ENCODE results near the gene KIAA1549.

Gene KIAA1549

DNA sequence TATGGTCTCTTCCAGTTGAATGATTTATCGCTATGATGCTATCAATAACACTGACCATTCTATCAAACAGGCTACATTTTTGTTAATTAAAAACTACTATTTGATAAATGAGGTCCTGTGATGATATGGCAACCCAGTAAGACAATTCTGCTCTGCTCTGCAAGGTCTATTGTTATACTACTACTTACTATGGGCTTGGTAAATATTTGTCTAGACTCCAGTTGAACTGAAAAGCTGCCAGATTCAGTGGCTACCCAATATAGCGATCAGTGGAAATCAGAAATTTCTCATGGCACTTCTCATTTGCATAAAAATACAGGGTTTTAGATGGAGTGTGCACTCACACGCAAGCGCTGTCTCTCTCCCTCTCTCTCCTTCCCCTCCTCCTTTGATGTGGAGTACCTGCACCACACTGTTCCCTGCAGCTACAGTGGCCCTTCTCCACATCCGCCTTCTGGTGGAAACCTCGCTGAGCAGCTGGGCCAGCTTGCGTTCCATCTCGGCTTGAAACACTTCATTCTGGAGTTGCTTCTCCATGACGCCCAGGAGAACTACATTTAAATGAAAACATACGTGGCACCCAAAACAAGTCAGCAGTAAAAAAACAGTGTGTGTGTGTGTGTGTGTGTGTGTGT is 77.9 kb downstream of the KIAA1549 start:
- DNase-seq: peak; percentile 76

DNA sequence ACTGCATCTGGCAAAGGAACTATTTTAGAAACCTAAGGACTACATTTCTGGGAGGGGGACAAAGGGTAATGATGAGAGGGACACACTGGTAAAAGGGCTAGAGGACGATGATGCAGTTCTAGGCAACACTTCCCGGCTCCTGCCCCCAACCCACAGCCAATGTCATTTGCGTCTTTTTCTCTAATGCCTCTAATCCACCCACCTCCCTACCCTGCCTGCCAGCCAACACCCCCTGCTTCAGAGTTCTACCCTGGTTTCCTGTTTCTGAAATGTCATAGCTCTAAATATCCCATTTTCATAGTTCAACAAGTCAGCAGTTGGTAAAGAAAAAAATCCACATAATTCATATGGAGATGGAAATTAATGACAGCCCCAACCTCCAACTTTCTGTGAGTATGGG is 79.0 kb downstream of the KIAA1549 start:
- DNase-seq: no peak

DNA sequence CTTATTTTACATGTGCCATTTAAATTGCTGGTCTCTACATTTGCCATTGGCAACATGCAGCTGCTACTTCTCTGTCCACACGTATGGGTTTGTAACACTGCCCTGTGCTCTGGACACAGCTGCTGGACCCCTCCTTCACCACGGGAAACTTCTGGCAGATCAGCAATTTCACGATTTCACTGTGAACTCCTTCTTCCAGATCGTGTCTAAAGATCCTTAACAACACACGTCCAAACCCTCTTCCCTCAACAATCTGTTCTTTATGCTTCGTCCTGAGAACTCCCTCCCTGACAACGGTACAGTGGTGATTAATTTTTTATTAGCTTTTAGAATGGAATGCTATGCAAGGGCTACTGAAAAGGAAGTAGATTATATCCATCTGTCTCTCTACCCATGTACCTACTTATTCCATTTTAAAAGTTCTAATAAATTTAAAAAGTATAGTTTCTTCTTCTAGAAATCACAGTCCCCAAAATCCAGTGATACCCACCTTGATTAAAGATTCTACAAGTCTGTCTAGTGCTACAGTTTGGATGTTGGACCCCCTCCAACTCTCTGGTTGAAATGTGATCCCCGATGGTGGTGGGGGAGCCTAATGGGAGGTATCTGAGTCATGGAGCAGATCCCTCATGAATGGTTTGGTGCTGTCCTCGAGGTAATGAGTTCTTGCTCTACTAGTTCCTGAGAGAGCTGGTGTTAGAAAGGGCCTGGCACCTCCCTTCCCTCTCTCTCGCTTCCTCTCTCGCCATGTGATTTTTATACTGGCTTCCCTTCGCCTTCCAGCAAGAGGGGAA is 81.0 kb downstream of the KIAA1549 start:
- DNase-seq: no peak

DNA sequence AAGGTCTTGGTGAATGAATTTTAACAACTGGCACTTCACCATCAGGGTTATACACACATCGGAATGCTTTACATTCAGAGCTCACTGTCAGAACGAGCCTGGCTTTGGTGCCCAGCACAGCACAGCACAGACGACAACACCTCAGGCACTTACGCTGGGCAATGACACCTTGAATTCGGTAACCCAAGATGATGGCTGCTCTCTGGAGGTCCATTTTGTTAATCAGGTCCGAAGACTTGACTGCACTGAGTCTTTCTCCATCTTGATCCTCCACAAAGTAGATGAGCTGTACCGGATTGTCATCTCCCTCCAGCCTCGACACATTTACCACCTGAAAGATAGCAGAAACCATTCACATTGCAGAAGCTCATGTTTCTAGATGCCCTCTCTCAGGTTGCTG is 82.4 kb downstream of the KIAA1549 start:
- no peak for DNase-seq

DNA sequence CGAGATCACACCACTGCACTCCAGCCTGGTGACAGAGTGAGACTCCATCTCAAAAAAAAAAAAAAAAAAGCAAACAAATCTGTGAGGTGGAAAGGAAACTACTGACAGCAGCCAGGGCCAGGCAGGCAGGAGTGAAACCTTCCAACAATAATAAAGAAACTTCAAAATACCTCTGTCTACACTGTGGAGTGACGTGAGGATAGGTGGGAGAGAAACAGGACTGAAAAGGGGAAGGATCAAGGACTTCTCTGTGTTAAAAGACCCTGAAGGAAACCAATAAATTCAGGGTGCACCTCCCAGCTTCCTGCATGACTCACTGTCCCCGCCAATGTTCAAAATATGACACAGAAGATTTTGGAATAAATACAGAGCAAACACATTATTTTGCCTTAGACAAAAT is 82.9 kb downstream of the KIAA1549 start:
- no peak for DNase-seq

DNA sequence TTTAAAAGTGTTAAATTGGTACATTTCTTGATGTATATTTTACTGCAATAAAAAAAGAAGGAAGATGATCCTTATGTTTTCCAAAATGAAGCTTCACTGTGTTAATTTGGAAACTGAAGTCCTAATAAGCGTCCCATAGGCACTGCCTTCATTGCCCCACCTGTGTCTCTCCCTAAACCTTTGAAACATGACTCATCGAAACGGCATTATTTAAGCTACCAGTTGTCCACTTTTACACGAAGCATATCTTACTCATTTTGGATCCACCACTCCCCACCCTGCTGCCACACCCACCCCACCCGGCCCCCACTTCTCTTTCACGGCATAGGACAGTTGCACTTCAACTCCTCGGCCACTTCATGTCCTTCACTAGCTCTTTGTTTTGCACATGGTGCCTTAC is 85.5 kb downstream of the KIAA1549 start:
- DNase-seq: no peak

DNA sequence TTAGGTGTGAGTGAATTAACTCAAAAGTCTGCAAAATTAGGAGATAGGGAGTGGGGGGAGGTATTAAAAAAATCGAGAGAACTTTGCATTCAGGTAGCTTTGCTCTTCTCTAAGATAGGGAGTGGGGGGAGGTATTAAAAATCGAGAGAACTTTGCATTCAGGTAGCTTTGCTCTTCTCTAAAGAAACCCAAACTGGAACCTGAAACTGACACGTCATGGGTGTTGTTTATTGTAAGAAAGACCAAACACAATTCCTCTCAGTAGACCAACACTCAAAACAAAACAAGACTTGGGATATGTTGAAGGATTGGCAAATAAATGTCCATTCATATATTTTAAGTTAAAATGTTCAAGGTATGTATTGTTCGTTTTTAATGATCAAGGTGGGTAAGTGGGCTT is 87.9 kb downstream of the KIAA1549 start:
- DNase-seq: no peak

DNA sequence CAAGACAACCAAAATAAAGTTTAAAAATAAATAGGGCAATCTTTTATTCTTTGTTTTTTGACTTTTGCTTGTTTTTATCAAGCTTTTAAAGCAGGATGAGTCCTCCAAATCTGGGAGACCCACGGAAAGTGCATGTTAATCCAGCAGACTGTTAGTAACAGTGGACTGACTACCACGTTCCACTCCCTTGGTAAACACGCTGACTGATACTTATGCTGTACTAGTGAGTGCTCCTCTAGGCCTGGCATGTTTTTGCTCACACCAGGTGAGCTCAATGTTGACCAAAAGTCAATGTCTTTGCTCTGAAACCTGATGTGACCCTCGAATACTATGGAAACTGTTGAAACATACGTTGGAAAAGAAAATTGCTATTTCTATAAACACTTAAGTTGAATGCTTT is 88.4 kb downstream of the KIAA1549 start:
- DNase-seq: no peak

DNA sequence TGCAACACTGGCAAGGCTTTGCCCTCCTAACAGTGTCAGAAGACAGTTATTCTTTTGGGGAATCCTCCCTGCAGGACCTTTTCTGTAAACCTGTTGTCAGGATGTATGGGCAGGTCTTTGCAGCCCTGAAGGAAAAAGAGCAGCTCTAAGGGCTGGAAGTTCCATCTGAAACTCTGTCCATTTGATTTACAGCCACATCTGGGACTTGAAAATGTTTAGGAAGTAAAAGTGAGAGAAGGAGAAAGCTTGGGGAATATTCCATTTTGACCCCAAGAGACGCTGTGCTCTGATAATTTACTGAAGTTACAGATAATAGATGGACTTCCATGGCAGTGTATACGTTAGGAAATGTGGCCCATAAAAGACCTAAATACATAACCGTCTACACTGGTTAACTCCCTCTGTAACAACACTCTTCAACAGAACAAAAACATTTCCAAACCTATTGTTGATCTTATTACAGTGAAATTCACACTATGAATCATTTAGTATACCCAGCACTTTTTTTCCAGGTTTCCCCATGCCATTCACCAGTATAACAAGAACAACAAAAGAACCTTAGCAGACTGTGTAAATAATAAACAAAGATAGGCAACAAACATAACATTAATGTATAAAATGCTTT is 89.1 kb downstream of the KIAA1549 start:
- DNase-seq: no peak

DNA sequence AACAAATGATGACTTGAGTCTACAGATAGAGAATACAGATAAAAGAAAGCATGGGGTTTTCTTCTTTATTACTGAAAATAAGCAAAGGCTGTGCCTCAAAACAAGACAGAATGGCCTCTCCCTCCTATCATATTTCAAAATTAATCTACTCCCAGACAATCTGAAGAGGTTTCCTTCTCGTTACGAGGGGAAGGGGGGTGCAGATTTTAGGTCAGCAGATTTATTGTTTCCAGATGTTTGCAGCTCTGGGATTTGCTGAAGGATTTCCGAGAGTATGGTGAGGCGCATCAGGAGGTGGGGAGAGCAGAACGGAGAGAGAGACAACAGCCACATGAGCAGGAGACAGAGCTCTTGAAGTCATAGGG is 89.8 kb downstream of the KIAA1549 start:
- no peak for DNase-seq

DNA sequence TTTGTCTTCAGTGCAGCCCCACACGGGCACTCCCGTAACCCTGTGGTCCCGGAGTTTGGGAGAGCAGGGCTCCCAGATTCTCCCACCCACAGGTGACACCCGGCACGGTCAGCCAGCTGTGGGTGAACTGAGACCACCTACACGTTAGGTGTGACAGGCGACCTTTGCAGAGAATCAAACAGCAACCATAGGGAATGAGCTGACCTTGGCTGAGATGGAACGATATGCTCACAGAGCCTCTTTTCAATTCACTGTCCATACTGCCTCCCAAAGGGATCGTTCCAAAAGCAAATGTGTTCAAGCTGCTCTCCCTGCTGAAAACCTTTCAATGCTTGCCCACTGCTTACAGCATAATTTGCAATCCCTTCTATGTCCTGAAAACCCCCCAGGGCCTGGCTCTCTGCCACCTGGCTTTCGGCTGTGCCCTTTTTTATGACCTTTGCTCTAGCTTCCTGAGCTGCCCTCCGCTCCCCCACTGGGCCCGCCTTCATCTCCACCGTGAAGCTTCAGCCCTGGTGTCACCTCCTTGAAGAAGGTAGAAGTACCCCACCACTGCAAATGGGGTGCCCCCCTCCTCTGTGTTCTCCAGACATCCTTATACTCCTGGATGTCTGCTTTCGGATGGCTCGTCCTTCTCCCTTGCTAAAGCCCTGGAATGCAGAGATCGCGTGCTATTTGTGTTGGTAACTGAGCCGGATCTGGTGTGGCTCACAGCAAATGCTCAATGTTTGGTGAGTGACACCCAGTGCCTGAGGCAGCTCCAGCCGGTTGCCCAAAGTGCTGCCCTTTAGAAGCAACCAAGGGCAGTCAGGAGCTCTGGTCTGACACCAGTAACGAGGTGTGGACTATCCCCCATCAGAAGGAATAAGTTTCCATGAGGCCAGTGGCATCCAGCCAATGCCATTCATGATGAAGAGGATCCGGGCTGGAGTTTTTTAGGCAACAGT is 90.4 kb downstream of the KIAA1549 start:
- DNase-seq: no peak

DNA sequence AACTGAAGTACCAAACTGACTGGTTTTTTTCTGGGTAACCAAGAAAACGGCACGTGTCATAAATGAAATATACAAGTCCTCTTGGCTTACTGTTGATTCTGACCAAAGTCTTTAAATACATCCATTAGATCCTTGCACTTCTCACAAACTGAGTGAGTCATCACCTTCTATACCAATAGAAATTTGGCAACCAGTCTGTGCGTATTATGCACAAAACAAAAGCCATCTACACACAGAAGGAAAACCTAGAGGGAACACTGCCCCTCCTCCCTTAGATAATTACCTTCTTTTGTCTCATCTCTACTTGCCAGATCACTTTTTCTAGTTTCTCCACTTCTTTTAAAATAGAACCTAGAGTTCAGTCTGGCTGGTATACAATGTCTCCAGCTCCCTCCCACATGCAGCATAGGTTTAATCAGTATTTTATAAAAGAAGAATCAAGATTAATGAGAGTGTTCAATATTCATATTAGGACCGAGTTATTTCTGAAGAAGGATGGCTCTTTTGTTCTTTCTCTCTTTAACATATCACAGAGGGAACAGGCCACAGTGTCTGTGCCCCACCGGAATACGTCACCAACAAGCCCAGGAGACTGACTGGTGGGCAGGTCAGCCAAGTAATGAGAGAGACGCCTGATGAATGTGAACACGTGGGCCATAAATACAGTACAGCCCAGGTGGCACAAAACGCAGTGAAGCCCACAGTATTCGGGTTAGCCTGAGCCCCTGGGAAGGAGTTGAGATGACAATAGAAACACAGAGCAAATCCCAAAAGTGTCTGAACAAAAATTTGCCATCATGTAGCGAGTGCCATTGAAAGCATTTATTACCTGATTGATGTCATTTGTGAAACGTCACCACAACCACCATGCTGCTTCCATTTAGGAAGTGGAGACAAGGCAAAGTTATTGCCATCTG is 91.3 kb downstream of the KIAA1549 start:
- no peak for DNase-seq

DNA sequence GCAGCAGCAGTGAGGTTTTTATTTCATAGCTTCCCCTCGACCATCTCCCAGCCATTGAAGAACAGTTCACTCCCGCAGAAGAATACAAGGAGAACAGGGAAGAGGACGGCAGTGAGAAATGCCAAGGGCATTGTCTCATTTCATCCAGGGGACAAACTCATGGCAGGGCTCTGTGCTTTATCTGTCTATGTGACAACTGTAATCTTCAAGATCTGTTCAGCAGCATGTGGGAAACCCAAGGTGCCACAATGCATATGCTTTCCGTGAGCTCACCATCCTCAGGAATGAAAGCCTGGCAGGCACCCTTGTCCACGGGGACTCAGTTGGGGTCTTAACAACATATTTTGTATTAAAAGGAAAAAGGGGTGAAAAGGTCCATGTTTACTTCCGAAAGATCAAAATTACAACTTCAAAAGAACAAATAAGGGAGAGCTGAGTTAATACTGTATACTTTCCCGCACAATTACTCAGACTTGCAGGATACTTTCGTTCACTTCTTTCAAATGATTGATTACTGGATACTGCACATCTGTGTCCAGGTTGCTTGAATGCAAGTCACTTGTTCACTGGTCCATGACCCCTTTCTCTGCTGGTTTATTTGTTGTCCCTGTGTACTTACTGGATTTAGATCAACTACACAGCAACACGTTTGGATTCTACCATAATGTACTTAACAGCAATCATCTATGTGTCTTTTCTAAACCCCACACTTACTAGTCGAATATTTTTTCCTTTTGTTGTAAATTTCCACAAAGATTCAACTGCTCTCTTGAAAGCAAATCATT is 93.1 kb downstream of the KIAA1549 start:
- DNase-seq: no peak

DNA sequence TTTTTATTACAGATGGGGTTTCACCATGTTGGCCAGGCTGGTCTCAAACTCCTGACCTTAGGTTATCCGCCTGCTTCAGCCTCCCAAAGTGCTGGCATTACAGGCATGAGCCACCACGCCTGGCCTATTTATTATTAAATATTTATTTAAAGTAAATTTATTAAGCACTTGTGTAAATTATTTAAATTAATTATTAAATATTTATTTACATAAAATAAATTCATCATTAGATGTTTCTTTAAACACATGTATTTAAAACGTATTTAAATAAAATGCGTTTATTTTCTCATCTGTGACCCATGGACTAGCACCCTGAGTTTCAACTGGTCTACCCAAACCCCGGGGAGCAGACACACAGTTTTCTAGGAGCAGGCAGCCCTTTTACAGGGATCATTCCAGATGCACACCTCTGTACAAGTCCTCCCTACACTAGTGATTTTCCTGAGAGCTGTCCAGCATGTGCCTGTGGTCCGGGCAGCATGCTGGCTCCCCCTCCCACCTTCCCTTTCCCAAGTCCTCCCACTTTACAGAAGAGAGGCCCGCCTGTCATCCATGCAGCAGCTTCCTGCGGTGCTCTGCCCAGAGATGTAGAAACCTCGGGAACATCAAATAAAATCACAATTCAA is 94.0 kb downstream of the KIAA1549 start:
- DNase-seq: no peak

DNA sequence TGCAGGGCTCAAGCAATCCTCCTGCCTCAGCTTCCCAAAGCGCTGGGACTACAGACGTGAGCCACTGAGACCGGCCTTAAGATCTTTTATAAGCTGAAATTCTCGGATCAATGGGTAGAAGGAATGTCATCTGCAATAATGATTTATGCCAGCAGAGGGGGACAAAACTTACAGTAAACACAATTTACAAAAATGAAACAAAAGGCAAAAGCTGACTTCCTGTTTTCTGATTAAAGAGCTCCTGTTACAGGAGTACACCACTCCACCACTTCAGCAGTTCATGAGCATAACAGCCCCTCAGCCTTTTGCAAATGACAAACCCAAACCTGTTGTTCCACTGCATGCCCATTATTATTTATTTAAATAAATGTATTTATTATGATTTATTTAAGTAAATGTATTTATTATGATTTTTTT is 94.7 kb downstream of the KIAA1549 start:
- peak; percentile 82 for DNase-seq

DNA sequence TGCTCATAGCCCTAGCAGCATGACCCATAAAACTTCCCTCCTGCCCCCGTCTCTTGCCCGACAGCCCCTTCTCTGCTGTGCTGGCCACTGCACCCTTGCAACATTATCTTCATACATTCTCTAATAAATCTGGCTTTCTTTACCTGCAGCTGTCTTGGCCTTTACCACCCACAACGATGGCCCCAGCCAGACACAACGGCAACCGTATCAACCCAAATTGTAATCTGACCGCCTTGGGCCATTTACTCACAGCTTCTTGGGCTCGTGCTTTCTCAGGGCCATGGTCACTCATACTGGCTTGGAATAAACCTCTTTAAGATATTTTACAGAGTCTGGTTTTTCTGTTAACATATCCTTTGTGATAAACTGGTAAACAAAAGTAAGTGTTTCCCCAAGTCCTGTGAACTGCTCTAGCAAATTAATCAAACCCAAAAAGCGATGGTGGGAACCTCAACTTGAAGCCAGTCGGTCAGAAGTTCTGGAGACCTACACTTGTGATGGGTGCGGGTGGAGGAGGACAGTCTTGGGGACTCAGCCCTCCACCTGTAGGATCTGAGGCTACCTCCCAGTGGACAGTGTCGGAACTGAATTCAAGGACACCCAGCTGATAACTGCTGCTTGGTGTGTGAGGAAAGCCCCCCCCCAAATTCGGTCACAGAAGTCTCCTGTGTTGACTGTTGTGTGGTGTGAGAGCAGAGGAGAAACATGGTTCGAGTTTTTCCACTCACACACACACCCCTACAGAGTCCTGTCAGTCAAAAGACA is 95.6 kb downstream of the KIAA1549 start:
- no peak for DNase-seq

DNA sequence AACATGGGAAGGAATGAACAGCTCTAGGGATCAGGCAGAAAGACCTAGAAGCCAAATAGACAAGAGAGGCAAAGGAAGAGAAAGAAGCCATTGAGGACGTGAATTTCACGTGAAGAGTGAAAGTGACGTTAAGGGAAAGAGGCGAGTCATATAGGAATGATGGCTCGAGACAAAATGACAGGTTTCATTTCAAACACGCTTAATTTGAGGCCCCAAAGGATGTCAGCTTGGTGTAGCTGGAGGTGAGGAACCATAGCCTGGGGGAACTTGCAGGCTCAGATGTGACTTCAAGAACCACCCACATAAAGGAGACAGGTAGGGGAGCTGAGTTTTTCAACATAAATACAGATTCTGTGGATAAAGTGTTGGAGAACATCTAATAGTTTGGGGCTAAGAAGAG is 98.9 kb downstream of the KIAA1549 start:
- no peak for DNase-seq

DNA sequence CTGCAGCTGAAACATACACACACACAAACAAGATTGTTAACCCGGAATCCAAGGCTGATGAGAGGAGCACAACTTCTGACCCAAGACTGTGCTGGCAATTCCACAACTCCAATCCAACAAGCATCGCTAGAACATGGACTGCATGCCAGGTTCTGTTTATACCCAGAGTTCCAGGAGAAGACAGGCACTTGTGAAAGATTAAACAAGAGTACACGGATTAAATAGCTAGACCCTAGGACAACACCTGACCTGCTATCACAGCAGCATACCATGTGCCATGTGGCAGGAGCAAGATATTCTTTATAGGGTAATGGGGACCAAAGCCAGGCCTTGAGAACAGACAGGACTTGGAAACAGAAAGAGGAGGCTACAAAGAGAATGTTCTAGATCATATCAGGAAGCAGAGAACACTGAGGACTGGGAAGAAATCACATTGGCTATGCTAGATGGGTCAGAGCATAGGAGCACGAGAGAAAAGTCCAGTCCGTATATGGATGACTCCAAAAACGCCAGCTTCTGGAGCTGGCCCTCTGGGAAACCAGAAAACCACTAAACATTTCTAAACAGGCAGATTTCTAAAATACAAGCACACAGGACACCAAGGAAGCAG is 99.5 kb downstream of the KIAA1549 start:
- no peak for DNase-seq

DNA sequence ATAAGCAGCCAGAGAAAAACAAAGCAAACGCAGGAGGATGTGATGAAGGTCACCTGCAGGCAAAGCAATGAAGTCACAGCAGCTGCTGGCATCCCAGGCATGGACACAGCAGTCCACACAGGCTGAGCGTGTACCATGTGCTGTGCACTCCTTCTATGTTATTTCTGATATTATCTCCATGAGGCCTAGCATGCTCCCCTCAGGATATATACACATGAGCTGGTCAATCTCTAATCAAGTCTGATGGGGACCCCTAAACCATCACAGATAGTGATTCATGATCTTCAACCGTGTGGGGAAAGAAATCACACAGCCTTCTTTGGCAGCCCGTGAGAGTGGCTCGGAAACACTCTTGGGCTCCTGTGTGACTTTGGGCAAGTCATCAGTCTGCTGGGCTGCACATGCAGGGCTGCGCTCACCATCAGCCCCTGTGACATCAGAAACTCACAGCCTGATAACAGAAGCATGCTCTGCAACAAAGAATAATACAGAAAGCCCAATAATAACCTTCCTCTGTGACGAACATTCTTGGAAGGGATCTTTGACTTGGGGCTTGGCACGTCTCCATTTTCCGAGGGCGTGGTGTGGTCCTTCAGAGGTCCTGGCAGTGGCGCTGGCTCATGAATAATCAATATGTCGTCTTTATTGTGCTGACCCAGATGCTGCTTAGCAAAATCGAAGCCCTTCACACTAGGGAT is 100.2 kb downstream of the KIAA1549 start:
- DNase-seq: no peak
